MG63 (cell line): ENCODE results near the gene DENND1C. TPM values are rescaled to one million over a fixed set of nuclear protein-coding genes. Genes with fewer than 3 reads are reported as not detected.
"Not testable (repeated sequence)": the region's sequence is repeated elsewhere in the genome, so short reads cannot be mapped to it uniquely, and the experiment has no call there.

ENCODE experiments used
- DNase-seq: peaks from one replicate; pipeline ENCODE4 v3.0.0-alpha.2; 2020
- H3K27me3 ChIP-seq: fragments of 250-450 bp; sonication (Bioruptor Pico); 2 replicates; pipeline ENCODE4 v1.5.1; 2020; ENCODE audit warnings: mild to moderate bottlenecking, moderate library complexity
- H3K36me3 ChIP-seq: fragments of 250-450 bp; sonication (Bioruptor Pico); 2 replicates; pipeline ENCODE4 v1.5.1; 2020; ENCODE audit warnings: mild to moderate bottlenecking, moderate library complexity
- H3K4me3 ChIP-seq: fragments of 250-450 bp; sonication (Bioruptor Pico); 2 replicates; pipeline ENCODE4 v1.5.1; 2020; ENCODE audit warnings: mild to moderate bottlenecking, moderate library complexity
- H3K9me3 ChIP-seq: fragments of 250-450 bp; sonication (Bioruptor Pico); 2 replicates; pipeline ENCODE4 v1.5.1; 2020; ENCODE audit warnings: mild to moderate bottlenecking, moderate library complexity
- total RNA-seq: library from RNA; depleted of rRNA; stranded (reverse); fragments of >200 nt; shearing (Covaris generic); gene quantifications from 2 replicates; pipeline ENCODE4 v1.2.3, GENCODE V29; 2014; ENCODE audit warnings: low replicate concordance

Gene DENND1C
- total RNA-seq, 1 experiment from 2014 or later = not detected

GRCh38 chr19:6446452-6446851 lies 35.1 kb downstream of the DENND1C start:
- no peak overlapping the region for H3K4me3 ChIP-seq
- no peak for DNase-seq
- no peaks in the 10 kb centered on the region for H3K36me3 ChIP-seq
- no peaks in the 10 kb centered on the region for H3K9me3 ChIP-seq
- H3K27me3 ChIP-seq = no peaks in the 10 kb centered on the region

- no peaks in the 10 kb centered on the region for H3K27me3 ChIP-seq
- DNase-seq = no peak
- no peak overlapping the region for H3K4me3 ChIP-seq
- H3K9me3 ChIP-seq = no peaks in the 10 kb centered on the region
- H3K36me3 ChIP-seq = no peaks in the 10 kb centered on the region
These were observed 37.6 kb downstream of the DENND1C start for GRCh38 chr19:6443986-6444385.

DNA sequence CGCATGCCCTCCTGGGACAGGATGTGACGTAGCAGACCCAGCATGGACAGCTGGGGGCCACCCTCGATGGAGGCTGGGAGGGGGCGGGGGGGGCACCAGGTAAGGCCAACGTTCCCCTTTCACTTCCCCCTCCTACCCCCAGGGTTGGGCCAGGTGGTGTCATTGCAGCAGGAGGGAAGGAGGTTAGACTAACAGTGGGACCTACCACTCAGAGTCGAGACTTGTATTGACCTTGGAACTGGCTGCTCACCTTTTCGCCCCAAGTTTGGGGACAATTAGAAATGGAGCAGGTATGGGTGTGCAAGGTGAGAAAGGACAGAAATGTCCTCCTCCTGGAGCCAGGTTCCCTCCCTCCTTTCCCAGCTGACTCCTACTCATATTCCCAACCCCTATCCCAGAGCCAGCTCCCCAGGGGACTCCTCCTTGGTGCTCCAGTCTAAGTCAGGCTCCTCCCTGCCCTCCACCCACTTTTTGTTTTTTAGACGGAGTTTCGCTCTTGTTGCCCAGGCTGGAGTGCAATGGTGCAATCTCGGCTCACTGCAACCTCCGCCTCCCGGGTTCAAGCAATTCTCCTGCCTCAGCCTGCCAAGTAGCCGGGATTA lies 39.4 kb downstream of the DENND1C start:
- H3K9me3 ChIP-seq = no peaks in the 10 kb centered on the region
- DNase-seq = no peak
- no peaks in the 10 kb centered on the region for H3K36me3 ChIP-seq
- no peaks in the 10 kb centered on the region for H3K27me3 ChIP-seq
- H3K4me3 ChIP-seq = no peak overlapping the region

DNA sequence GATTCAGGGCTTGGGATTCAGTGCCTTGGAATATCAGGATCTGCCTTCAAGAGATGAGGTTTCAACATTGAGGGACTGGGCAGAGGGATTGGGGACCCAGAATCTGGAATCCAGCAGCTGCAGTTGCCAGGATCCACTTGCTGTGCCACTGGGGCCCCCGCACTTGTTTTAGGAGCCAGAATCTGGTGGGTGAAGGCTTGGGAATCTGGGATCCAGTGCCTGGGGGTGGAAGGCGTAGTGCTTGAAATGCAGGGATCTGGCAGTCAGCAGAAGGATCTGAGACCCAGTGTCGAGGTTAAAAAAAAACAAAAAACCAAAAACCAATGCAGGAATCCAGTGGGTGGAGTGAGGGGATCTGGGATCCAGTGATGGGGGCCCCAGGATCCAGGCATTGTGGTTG lies 40.7 kb downstream of the DENND1C start:
- Histone ChIP-seq H3K27me3 (no peaks in the 10 kb centered on the region), H3K9me3 (no peaks in the 10 kb centered on the region), H3K4me3 (no peak overlapping the region), H3K36me3 (no peaks in the 10 kb centered on the region)
- no peak for DNase-seq

DNA sequence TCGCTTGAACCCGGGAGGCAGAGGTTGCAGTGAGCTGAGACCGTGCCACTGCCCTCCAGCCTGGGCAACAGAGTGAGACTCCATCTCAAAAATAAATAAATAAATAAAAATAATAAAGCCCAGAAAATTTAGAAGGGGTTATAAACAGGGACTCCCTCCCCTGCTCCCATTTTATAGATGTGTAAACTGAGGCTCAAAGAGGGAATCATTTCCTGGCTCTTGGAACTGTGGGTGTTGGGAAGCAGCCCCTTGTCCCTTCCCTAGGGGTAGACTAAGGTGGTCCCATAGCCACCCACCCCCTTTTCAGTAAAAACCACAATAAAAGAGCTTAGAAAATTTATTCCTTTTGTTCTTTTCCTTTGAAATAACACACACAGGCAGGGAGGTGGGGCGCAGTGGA lies 41.8 kb downstream of the DENND1C start:
- Histone ChIP-seq H3K4me3 (no peak overlapping the region), H3K9me3 (no peaks in the 10 kb centered on the region), H3K27me3 (no peaks in the 10 kb centered on the region), H3K36me3 (no peaks in the 10 kb centered on the region)
- DNase-seq = no peak

- no peaks in the 10 kb centered on the region for H3K27me3 ChIP-seq
- no peak within 1 kb of the TSS for H3K4me3 ChIP-seq
- no peak for DNase-seq
- no peaks in the 10 kb centered on the region for H3K9me3 ChIP-seq
- H3K36me3 ChIP-seq = no peaks in the 10 kb centered on the region
These were observed 47.9 kb downstream of the DENND1C start, which contains the start of gene SLC25A41 for GRCh38 chr19:6433663-6434062. TSS of gene SLC25A41 (minus strand) at chr19:6433763. CDS start at chr19:6433693, 70 bp downstream.

DNA sequence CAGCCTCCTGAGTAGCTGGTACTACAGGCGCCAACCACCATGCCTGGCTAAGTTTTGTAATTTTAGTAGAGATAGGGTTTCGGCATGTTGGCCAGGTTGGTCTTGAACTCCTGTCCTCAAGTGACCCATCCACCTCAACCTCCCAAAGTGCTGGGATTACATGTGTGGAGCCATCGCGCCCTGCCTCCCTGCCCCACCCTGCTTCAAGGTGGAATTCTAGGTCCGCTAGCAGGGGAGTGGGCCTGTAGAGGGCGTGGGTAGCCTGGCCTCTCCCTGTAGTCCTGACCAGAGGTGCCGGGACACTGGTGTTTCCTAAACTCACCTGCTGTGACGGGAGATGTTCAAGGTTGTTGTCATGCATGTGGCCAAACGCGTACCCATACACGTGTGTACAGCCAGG lies 48.4 kb downstream of the DENND1C start:
- no peaks in the 10 kb centered on the region for H3K27me3 ChIP-seq
- H3K4me3 ChIP-seq = no peak overlapping the region
- H3K36me3 ChIP-seq = no peaks in the 10 kb centered on the region

DNA sequence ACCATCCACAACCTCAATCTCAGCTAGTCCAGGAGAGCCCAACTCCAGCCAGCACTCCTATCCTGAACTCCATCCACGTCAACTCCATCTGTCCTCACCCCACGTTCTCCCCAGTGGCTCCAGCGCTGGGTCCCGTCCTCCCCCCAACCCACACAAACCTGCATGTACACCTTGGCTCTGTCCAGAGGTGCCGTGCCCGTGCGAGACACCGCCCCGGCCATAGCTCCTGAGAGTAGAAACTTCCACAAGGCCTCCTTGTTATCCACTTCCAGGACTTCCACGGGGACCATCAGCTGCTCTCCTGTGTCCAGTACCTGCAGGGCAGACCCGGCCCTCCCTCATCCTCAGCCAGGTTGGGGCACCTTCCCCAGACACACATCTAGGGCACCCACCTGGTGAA lies 49.7 kb downstream of the DENND1C start:
- no peak for DNase-seq
- Histone ChIP-seq H3K36me3 (no peaks in the 10 kb centered on the region), H3K27me3 (no peaks in the 10 kb centered on the region), H3K4me3 (no peak overlapping the region), H3K9me3 (no peaks in the 10 kb centered on the region)

More for the DNA sequence above, 48.4 kb downstream of the DENND1C start:
- no peak for DNase-seq
- no peaks in the 10 kb centered on the region for H3K9me3 ChIP-seq

- Histone ChIP-seq H3K9me3 (0 out of 2 replicates have a peak, but pooled peaks cover 3% of the 10 kb centered on the region), H3K36me3 (no peaks in the 10 kb centered on the region), H3K4me3 (no peak overlapping the region), H3K27me3 (no peaks in the 10 kb centered on the region)
- DNase-seq = no peak
These were observed 52.0 kb downstream of the DENND1C start for GRCh38 chr19:6429419-6430221.

DNA sequence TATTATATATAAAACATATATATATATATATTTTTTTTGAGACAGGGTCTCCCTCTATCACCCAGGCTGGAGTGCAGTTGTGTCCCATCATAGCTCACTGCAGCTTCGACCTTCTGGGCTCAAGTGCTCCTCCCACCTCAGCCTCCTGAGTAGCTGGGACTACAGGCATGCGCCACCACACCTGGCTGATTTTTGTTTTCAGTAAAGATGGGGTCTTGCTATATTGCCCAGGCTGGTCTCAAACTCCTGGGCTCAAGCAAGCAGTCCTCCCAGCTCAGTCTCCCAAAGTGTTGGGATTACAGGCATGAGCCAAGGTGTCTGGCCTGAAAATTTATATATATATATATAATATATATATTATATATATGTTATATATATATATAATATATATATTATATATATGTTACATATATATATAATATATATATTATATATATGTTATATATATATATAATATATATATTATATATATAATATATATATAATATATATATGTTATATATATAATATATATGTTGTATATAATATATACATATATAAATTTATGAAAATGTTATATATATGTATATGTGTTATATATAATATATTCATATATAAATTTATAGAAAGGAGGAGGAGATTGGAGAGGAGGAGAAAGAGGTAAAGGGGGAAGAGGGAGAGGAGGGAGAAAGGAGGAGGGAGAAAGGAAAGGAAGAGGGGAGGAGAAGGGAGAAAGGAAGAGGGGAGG lies 52.7 kb downstream of the DENND1C start:
- DNase-seq, H3K9me3 ChIP-seq, H3K27me3 ChIP-seq, H3K36me3 ChIP-seq, H3K4me3 ChIP-seq: not testable (repeated sequence)

- Histone ChIP-seq H3K4me3 (no peak overlapping the region), H3K36me3 (peaks cover 4% of the 10 kb centered on the region), H3K9me3 (0 out of 2 replicates have a peak, but pooled peaks cover 3% of the 10 kb centered on the region), H3K27me3 (no peaks in the 10 kb centered on the region)
- no peak for DNase-seq
These were observed 54.5 kb downstream of the DENND1C start for GRCh38 chr19:6427131-6427530.

- DNase-seq = no peak
- Histone ChIP-seq H3K36me3 (peaks cover 10% of the 10 kb centered on the region), H3K9me3 (0 out of 2 replicates have a peak, but pooled peaks cover 3% of the 10 kb centered on the region), H3K4me3 (0 out of 2 replicates have a peak overlapping the region, but pooled peaks have one; percentile 4), H3K27me3 (no peaks in the 10 kb centered on the region)
These were observed 55.6 kb downstream of the DENND1C start for GRCh38 chr19:6425732-6426620.

- Histone ChIP-seq H3K4me3 (peak overlapping the region; percentile 30; the same call in 1 of the 2 replicates), H3K27me3 (no peaks in the 10 kb centered on the region), H3K9me3 (0 out of 2 replicates have a peak, but pooled peaks cover 3% of the 10 kb centered on the region), H3K36me3 (peaks cover 15% of the 10 kb centered on the region)
- DNase-seq = peak; percentile 98
These were observed 56.5 kb downstream of the DENND1C start for GRCh38 chr19:6424939-6425731.

DNA sequence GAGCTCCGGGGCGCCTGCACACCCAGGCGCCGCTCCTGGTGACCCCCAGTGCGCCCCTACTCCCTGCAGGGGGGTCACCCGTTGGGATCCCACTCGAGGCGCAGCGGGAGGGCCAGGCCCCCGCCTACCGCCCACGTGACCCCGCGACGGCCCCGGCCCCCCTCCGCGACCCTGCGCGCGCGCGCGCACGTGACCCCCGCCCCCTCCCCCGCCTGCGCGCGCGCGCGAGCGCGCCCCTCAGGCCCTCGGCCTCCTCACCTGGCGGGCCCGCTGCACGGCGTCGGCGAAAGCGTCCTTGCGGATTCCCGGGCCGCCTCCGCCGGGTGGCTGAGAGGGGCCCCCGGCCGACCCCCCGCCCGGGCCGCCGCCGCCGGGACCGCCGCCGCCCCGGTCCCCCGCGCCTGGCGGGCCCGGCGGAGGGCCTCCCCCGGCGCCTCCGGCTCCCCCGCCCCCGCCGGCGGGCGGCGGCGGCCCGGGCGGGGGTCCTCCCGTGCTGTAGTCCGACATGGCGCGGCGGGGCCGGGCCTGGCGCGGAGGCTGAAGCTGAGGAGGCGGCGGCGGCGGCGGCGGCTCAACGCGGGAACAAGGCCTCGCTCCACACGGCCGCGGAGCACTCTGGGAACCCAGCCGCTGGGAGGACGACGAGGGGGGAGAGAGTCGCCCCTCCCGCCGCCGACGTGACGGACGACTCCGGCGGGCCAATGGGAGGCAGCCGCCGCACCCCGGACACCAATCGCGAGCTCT lies 57.2 kb downstream of the DENND1C start, which contains the start of gene KHSRP:
Gene KHSRP (minus strand): TSS at position 617 of the 744 bp plus-strand sequence. CDS start 110 bp downstream, at position 507.
- H3K27me3 ChIP-seq = no peaks in the 10 kb centered on the region
- H3K4me3 ChIP-seq = peak within 1 kb of the TSS; percentile 68
- DNase-seq = peak; percentile 13
- 0 out of 2 replicates have a peak, but pooled peaks cover 3% of the 10 kb centered on the region for H3K9me3 ChIP-seq
- H3K36me3 ChIP-seq = peaks cover 21% of the 10 kb centered on the region
